Left lung (tissue), 10 donors: ENCODE results near the gene PDE1C. TPM values are rescaled to one million over a fixed set of nuclear protein-coding genes. Genes with fewer than 3 reads are reported as not detected.

ENCODE experiments used
- ATAC-seq: fragments of 200-7000 bp; cut with Tn5 transposase; one replicate; pipeline ENCODE4 v1.9.1; 2020; ENCODE audit warnings: moderate library complexity
- DNase-seq, 4 donors: peaks; one replicate each; pipeline ENCODE4 v3.0.0-alpha.2; 2013 to 2020
- H3K27ac ChIP-seq, 2 donors: fragments of 200-600 bp; sonication (generic) in 1 of 2; one replicate each; pipeline versions ENCODE4 v1.5.0 to v1.8.0; 2020 to 2021
- H3K27me3 ChIP-seq, 2 donors: fragments of 200-600 bp; sonication (generic) in 1 of 2; one replicate each; pipeline versions ENCODE4 v1.5.0 to v1.8.0; 2020 to 2021
- H3K36me3 ChIP-seq, 2 donors: fragments of 200-600 bp; sonication (generic) in 1 of 2; one replicate each; pipeline versions ENCODE4 v1.5.0 to v1.8.0; 2020 to 2021
- H3K4me1 ChIP-seq, 2 donors: fragments of 200-600 bp; one replicate each; pipeline ENCODE4 v1.8.0; 2021
- H3K4me3 ChIP-seq, 2 donors: fragments of 200-600 bp; sonication (generic) in 1 of 2; one replicate each; pipeline versions ENCODE4 v1.5.0 to v1.8.0; 2020 to 2021; ENCODE audit warnings: mild to moderate bottlenecking in 1 of 2
- H3K9me3 ChIP-seq, 2 donors: fragments of 200-600 bp; sonication (generic) in 1 of 2; one replicate each; pipeline versions ENCODE4 v1.5.0 to v1.8.0; 2020 to 2021
- intact Hi-C, 2 donors: fragments of 100-400 bp; cut with DNase I; formaldehyde crosslinking; loops; one replicate each; pipeline versions ENCODE4 v1.11.2 to v1.14.2; 2022
- polyA plus RNA-seq, 6 donors: library from polyadenylated mRNA; unstranded; fragments of 120-200 nt; gene quantifications; one replicate each; pipeline ENCODE4 v1.2.1, GENCODE V29; 2013; ENCODE audit not compliant: insufficient read length in 6 of 6
- total RNA-seq, 2 donors: library from RNA; stranded (reverse); fragmentation: NEBNext Ultra II Directional; extraction: Animal tissue kit (Norgen Biotek cat#: 25700); gene quantifications; one replicate each; pipeline ENCODE4 v1.2.1, GENCODE V29; 2021
- TF ChIP-seq, protein P1 (sequence below), 2 donors: fragments of 200-600 bp; sonication (generic) in 1 of 2; IDR thresholded peaks; one replicate each; pipeline versions ENCODE4 v1.5.0 to v1.8.0; 2021; ENCODE audit warnings: antibody characterized with exemption in 2 of 2
- donor health status: DM: no; HTN: yes; CAD: no.
- donor health status: DM: no; HTN: no; CAD: no.

The PDE1C gene
- total and polyA plus RNA-seq, 8 donors, result 2.0 to 13.8 (median 3.9) TPM

GRCh38 chr7:31864646-31865045 is 205.6 kb downstream of the PDE1C start:
- Histone ChIP-seq H3K4me1 (no peaks in the 10 kb centered on the region), H3K27me3 (no peaks in the 10 kb centered on the region), H3K36me3 (no peaks in the 10 kb centered on the region), H3K9me3 (peaks cover 0 to 6% of the 10 kb centered on the region in 2 donors), H3K27ac (no peak overlapping the region), H3K4me3 (no peak overlapping the region)
- TF ChIP-seq, protein P1, sequence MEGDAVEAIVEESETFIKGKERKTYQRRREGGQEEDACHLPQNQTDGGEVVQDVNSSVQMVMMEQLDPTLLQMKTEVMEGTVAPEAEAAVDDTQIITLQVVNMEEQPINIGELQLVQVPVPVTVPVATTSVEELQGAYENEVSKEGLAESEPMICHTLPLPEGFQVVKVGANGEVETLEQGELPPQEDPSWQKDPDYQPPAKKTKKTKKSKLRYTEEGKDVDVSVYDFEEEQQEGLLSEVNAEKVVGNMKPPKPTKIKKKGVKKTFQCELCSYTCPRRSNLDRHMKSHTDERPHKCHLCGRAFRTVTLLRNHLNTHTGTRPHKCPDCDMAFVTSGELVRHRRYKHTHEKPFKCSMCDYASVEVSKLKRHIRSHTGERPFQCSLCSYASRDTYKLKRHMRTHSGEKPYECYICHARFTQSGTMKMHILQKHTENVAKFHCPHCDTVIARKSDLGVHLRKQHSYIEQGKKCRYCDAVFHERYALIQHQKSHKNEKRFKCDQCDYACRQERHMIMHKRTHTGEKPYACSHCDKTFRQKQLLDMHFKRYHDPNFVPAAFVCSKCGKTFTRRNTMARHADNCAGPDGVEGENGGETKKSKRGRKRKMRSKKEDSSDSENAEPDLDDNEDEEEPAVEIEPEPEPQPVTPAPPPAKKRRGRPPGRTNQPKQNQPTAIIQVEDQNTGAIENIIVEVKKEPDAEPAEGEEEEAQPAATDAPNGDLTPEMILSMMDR (IDR thresholded peaks at IDR 0.05), result no peak
- intact Hi-C loops, result no loop called here
- no peak for DNase-seq
- ATAC-seq, result no peak

DNA sequence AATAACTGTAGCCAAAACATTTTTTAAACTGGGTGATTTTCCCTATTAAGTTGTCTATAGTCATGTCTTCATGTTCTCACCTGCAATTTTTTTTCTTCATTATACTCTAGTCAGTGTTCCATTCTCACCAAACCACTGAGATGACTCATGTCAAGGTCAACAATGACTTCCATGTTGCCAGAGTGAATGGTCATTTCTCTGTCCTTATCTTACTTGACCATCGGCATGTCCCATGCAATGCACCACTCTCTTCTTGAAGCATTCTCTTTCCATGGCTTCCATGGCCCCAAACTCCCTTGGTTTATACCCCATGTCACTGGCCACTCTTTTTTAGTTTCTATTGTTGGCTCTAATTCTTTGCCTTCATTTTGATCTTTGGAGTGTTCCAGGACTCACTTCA is 209.3 kb downstream of the PDE1C start:
- TF ChIP-seq, protein P1 (IDR thresholded peaks at IDR 0.05), result no peak
- intact Hi-C loops, result no loop called here
- H3K27me3 ChIP-seq, result no peaks in the 10 kb centered on the region
- H3K9me3 ChIP-seq, result no peaks in the 10 kb centered on the region
- H3K4me1 ChIP-seq, result no peaks in the 10 kb centered on the region
- ATAC-seq, result no peak
- no peaks in the 10 kb centered on the region for H3K36me3 ChIP-seq
- no peak for DNase-seq
- H3K4me3 ChIP-seq, result no peak overlapping the region
- H3K27ac ChIP-seq, result no peak overlapping the region

DNA sequence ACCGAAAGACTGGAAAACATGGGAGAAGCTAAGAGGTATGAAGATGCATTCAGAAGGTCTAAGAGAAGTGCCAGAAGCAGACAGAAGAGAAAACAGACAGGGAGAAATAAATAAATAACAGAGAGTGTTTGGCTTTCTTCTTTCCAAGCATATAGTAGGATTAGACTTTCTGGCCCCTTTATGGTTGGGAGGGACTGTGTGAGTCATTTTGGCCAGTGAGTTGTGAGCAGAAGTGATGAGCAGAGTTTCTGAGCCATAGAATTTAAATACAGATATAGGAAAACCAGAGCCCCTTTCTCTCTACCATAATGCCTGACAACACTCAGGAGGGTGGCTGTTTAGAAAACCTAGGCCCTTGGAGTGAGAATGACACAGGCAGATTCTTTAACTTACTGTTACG is 212.2 kb downstream of the PDE1C start:
- H3K4me1 ChIP-seq, result no peaks in the 10 kb centered on the region

DNA sequence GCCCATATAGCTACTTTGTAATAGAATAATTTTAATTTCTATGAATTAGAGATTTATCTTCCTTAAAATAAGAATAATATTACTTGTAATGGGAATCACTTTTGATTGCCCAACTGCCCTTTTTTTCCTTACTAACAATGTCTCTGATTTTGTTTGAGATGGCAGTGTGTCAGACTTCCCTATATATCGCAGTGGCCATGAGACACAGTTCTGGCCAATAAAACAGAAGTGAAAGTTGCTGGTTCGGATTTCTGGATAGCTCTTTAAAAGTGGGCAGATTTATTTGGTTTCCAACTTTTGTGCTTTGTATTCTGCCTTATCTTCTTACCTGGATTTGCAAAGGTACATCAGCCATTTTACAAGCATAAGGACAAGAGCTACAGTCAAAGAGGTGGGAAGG is 213.0 kb downstream of the PDE1C start:
- intact Hi-C loops, result no loop called here
- H3K36me3 ChIP-seq, result no peaks in the 10 kb centered on the region
- no peaks in the 10 kb centered on the region for H3K4me1 ChIP-seq
- H3K9me3 ChIP-seq, result no peaks in the 10 kb centered on the region
- H3K27ac ChIP-seq, result no peak overlapping the region
- TF ChIP-seq, protein P1 (IDR thresholded peaks at IDR 0.05), result no peak
- no peak overlapping the region for H3K4me3 ChIP-seq
- H3K27me3 ChIP-seq, result no peaks in the 10 kb centered on the region
- no peak for ATAC-seq
- DNase-seq, result no peak

More for the DNA sequence above, 212.2 kb downstream of the PDE1C start:
- DNase-seq (no peak), ATAC-seq (no peak)
- no peak overlapping the region for H3K27ac ChIP-seq
- no peaks in the 10 kb centered on the region for H3K27me3 ChIP-seq
- no peaks in the 10 kb centered on the region for H3K36me3 ChIP-seq
- H3K4me3 ChIP-seq, result no peak overlapping the region
- TF ChIP-seq, protein P1 (IDR thresholded peaks at IDR 0.05), result no peak
- H3K9me3 ChIP-seq, result no peaks in the 10 kb centered on the region
- intact Hi-C loops, result no loop called here

- TF ChIP-seq, protein P1 (IDR thresholded peaks at IDR 0.05), result no peak
- ATAC-seq, result no peak
Observed at GRCh38 chr7:31856337-31856736, 213.9 kb downstream of the PDE1C start.

More at GRCh38 chr7:31856337-31856736, 213.9 kb downstream of the PDE1C start:
- Histone ChIP-seq H3K27me3 (no peaks in the 10 kb centered on the region), H3K9me3 (no peaks in the 10 kb centered on the region), H3K27ac (no peak overlapping the region), H3K36me3 (no peaks in the 10 kb centered on the region), H3K4me3 (no peak overlapping the region), H3K4me1 (no peaks in the 10 kb centered on the region)
- intact Hi-C loops, result no loop called here
- DNase-seq, result no peak
